DND-41 (cell line): ENCODE data around the gene PM20D2.

Experiments
- EZH2 ChIP-seq: IDR thresholded peaks from 3 replicates; pipeline ENCODE4 v1.6.1; 2012; ENCODE audit warnings: borderline replicate concordance, low read depth, mild to moderate bottlenecking, moderate library complexity, low read length, inconsistent platforms; ENCODE audit not compliant: severe bottlenecking
- TF ChIP-seq, protein P1 (sequence below): IDR thresholded peaks from 2 replicates; pipeline ENCODE4 v1.5.1; 2012; ENCODE audit warnings: borderline replicate concordance, low read length, moderate library complexity, mild to moderate bottlenecking; ENCODE audit not compliant: poor library complexity, severe bottlenecking; ENCODE audit errors: extremely low read depth

DNA sequence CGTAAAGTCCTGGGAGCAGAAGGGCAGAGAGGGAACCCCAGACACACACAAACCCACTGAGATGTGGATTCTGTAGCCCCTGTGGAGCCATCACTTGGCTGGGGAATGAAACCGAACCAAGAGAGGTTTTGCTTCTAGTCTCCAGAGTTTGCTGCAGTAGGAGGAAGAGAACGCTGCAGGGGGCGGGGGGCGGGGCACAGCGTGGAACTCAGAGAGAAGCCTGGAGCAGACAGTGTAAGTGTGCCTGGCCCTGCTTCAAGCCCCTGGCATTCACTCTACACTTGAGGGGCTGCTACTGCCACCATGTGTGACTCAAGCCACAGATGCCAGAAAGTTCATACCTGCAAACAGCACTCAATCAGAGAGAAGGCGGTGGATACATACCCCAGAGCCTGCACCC, 52.4 kb downstream of the PM20D2 start:
- TF ChIP-seq, protein P1, sequence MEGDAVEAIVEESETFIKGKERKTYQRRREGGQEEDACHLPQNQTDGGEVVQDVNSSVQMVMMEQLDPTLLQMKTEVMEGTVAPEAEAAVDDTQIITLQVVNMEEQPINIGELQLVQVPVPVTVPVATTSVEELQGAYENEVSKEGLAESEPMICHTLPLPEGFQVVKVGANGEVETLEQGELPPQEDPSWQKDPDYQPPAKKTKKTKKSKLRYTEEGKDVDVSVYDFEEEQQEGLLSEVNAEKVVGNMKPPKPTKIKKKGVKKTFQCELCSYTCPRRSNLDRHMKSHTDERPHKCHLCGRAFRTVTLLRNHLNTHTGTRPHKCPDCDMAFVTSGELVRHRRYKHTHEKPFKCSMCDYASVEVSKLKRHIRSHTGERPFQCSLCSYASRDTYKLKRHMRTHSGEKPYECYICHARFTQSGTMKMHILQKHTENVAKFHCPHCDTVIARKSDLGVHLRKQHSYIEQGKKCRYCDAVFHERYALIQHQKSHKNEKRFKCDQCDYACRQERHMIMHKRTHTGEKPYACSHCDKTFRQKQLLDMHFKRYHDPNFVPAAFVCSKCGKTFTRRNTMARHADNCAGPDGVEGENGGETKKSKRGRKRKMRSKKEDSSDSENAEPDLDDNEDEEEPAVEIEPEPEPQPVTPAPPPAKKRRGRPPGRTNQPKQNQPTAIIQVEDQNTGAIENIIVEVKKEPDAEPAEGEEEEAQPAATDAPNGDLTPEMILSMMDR: no peak
- no peak for TF ChIP-seq EZH2
